22Rv1 (cell line): Measurements from ENCODE around the gene BMP2K.

Experiments
- ZFX ChIP-seq: fragments of 450-650 bp; IDR thresholded peaks from 2 replicates; pipeline ENCODE4 v1.6.1; 2017; ENCODE audit warnings: antibody characterized with exemption, borderline replicate concordance
- TF ChIP-seq, protein P1 (sequence below): fragments of 450-650 bp; IDR thresholded peaks from 2 replicates; pipeline ENCODE4 v1.5.1; 2017; ENCODE audit warnings: mild to moderate bottlenecking

DNA sequence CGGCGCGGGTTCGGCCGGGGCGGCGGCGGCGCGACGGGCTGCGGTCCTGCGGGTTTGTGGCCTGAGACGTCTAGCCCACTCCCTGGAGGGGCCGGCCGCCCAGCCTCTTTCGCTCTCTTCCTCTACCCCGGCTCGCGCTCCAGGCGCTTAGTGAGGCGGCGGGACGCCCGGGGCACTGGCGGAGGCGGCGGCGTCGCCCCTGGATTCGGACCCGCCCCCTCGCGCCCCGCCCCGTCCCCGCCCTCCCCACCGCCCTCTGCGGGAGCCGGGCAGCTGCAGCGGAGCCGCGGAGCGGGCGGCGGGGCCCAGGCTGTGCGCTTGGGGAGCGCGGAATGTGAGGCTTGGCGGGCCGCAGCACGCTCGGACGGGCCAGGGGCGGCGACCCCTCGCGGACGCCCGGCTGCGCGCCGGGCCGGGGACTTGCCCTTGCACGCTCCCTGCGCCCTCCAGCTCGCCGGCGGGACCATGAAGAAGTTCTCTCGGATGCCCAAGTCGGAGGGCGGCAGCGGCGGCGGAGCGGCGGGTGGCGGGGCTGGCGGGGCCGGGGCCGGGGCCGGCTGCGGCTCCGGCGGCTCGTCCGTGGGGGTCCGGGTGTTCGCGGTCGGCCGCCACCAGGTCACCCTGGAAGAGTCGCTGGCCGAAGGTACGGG, at the start of gene BMP2K:
- TF ChIP-seq, protein P1, sequence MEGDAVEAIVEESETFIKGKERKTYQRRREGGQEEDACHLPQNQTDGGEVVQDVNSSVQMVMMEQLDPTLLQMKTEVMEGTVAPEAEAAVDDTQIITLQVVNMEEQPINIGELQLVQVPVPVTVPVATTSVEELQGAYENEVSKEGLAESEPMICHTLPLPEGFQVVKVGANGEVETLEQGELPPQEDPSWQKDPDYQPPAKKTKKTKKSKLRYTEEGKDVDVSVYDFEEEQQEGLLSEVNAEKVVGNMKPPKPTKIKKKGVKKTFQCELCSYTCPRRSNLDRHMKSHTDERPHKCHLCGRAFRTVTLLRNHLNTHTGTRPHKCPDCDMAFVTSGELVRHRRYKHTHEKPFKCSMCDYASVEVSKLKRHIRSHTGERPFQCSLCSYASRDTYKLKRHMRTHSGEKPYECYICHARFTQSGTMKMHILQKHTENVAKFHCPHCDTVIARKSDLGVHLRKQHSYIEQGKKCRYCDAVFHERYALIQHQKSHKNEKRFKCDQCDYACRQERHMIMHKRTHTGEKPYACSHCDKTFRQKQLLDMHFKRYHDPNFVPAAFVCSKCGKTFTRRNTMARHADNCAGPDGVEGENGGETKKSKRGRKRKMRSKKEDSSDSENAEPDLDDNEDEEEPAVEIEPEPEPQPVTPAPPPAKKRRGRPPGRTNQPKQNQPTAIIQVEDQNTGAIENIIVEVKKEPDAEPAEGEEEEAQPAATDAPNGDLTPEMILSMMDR, result no peak
- TF ChIP-seq ZFX, result no peak
